ENCODE results near the gene SUPT4H1. TPM values are rescaled to one million over a fixed set of nuclear protein-coding genes. Genes with fewer than 3 reads are reported as not detected.

SUPT4H1 gene
- total and polyA plus RNA-seq, 9 of the 15 experiments (the other 6 are each of a cell fraction or from before 2014, with no cell fraction given), result 62.1 to 320 (median 117) TPM

DNA sequence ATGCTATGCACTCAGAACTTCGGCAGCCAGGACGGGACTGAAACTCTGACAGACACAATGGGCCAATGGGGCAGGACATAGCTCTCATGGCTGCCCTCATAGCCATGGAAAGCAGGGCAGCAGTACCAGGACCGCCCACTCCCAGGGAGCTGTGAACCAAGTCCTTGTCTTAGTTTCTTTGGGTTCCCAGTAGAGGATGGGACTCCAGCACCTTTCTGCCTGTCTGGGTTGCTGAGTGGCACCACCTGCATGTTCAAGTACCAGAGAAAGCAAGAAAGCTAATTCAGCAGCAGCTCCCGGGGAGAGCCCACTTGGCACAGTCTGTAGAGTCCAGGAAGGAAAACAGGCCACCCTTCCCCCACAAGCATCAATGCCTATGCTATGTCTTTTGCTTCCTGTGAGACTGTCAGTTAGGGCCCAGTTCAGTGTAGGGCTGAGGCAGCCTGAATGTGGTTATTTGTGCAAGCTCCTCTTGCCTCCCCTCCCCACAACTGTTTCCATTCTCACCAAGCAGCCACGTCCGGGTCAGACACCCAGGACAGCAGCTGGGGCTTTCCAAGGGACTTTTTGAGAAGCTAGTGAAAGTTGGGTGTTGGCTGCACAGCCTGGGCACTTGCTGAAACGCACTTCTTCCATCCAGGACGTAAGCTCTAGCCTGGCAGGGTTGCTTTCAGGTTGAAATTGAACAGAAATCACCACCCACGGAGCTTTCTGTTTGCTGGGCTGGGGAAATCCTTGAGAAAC, 7.8 kb downstream of the SUPT4H1 start (continued):
- TF ChIP-seq, protein P1, sequence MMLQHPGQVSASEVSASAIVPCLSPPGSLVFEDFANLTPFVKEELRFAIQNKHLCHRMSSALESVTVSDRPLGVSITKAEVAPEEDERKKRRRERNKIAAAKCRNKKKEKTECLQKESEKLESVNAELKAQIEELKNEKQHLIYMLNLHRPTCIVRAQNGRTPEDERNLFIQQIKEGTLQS (IDR thresholded peaks at IDR 0.05), result no peak
- TF ChIP-seq, protein P1 (CRISPR knock-in tag; conservative IDR thresholded peaks at IDR 0.05), result no peak
- TF ChIP-seq NFE2 (IDR thresholded peaks at IDR 0.05; ENCODE audit: low read depth) (no peak), ZNF121 (CRISPR knock-in tag; conservative IDR thresholded peaks at IDR 0.05) (no peak), ZC3H11A (IDR thresholded peaks at IDR 0.05; ENCODE audit: low read depth, low read length) (no peak), PHTF2 (CRISPR knock-in tag; IDR thresholded peaks at IDR 0.05) (no peak), SRSF9 (IDR thresholded peaks at IDR 0.05; ENCODE audit: borderline replicate concordance, low read depth, low read length) (no peak), ZNF124 (CRISPR knock-in tag; IDR thresholded peaks at IDR 0.05) (no peak), POLR2G (IDR thresholded peaks at IDR 0.05; ENCODE audit: low read depth, low read length) (peak; percentile 23; the same call in 1 of the 2 replicates), TARDBP (IDR thresholded peaks at IDR 0.05) (no peak), FOS (IDR thresholded peaks at IDR 0.05; ENCODE audit: extremely low read depth, insufficient read length) (no peak), TSC22D4 (tag; IDR thresholded peaks at IDR 0.05) (no peak), PML (IDR thresholded peaks at IDR 0.05; ENCODE audit: low read length) (0 out of 2 replicates have a peak, but pooled peaks have one; percentile 12), CREM (IDR thresholded peaks at IDR 0.05; ENCODE audit: low read depth) (no peak), ZNF76 (CRISPR knock-in tag; IDR thresholded peaks at IDR 0.05; ENCODE audit: borderline replicate concordance) (no peak)
- TF ChIP-seq, protein P2, sequence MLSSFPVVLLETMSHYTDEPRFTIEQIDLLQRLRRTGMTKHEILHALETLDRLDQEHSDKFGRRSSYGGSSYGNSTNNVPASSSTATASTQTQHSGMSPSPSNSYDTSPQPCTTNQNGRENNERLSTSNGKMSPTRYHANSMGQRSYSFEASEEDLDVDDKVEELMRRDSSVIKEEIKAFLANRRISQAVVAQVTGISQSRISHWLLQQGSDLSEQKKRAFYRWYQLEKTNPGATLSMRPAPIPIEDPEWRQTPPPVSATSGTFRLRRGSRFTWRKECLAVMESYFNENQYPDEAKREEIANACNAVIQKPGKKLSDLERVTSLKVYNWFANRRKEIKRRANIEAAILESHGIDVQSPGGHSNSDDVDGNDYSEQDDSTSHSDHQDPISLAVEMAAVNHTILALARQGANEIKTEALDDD (IDR thresholded peaks at IDR 0.05), result no peak
- TF ChIP-seq, protein P3, sequence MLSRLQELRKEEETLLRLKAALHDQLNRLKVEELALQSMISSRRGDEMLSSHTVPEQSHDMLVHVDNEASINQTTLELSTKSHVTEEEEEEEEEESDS (CRISPR knock-in tag; IDR thresholded peaks at IDR 0.05), result no peak
- TF ChIP-seq, protein P4, sequence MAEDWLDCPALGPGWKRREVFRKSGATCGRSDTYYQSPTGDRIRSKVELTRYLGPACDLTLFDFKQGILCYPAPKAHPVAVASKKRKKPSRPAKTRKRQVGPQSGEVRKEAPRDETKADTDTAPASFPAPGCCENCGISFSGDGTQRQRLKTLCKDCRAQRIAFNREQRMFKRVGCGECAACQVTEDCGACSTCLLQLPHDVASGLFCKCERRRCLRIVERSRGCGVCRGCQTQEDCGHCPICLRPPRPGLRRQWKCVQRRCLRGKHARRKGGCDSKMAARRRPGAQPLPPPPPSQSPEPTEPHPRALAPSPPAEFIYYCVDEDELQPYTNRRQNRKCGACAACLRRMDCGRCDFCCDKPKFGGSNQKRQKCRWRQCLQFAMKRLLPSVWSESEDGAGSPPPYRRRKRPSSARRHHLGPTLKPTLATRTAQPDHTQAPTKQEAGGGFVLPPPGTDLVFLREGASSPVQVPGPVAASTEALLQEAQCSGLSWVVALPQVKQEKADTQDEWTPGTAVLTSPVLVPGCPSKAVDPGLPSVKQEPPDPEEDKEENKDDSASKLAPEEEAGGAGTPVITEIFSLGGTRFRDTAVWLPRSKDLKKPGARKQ (CRISPR knock-in tag; IDR thresholded peaks at IDR 0.05), result no peak
- TF ChIP-seq, protein P5, sequence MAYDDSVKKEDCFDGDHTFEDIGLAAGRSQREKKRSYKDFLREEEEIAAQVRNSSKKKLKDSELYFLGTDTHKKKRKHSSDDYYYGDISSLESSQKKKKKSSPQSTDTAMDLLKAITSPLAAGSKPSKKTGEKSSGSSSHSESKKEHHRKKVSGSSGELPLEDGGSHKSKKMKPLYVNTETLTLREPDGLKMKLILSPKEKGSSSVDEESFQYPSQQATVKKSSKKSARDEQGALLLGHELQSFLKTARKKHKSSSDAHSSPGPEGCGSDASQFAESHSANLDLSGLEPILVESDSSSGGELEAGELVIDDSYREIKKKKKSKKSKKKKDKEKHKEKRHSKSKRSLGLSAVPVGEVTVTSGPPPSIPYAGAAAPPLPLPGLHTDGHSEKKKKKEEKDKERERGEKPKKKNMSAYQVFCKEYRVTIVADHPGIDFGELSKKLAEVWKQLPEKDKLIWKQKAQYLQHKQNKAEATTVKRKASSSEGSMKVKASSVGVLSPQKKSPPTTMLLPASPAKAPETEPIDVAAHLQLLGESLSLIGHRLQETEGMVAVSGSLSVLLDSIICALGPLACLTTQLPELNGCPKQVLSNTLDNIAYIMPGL (CRISPR knock-in tag; IDR thresholded peaks at IDR 0.05), result no peak
- TF ChIP-seq, protein P6, sequence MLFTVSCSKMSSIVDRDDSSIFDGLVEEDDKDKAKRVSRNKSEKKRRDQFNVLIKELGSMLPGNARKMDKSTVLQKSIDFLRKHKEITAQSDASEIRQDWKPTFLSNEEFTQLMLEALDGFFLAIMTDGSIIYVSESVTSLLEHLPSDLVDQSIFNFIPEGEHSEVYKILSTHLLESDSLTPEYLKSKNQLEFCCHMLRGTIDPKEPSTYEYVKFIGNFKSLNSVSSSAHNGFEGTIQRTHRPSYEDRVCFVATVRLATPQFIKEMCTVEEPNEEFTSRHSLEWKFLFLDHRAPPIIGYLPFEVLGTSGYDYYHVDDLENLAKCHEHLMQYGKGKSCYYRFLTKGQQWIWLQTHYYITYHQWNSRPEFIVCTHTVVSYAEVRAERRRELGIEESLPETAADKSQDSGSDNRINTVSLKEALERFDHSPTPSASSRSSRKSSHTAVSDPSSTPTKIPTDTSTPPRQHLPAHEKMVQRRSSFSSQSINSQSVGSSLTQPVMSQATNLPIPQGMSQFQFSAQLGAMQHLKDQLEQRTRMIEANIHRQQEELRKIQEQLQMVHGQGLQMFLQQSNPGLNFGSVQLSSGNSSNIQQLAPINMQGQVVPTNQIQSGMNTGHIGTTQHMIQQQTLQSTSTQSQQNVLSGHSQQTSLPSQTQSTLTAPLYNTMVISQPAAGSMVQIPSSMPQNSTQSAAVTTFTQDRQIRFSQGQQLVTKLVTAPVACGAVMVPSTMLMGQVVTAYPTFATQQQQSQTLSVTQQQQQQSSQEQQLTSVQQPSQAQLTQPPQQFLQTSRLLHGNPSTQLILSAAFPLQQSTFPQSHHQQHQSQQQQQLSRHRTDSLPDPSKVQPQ (CRISPR knock-in tag; IDR thresholded peaks at IDR 0.05; ENCODE audit: borderline replicate concordance), result no peak
